IMR-90 (cell line): ENCODE data around the gene PDCD2.

Experiments used
- BHLHE40 ChIP-seq: fragments of 150-350 bp; IDR thresholded peaks from 2 replicates; pipeline ENCODE4 v1.6.1; 2016; ENCODE audit warnings: mild to moderate bottlenecking, low read depth, low read length
- CEBPB ChIP-seq: IDR thresholded peaks from 2 replicates; pipeline ENCODE4 v1.6.1; 2012; ENCODE audit warnings: low read depth, low read length, improper control_type of control experiment
- MXI1 ChIP-seq: IDR thresholded peaks from 2 replicates; pipeline ENCODE4 v1.6.1; 2012; ENCODE audit warnings: low read depth, mild to moderate bottlenecking, low read length, moderate library complexity, borderline replicate concordance
- POLR2A ChIP-seq: IDR thresholded peaks from 2 replicates; pipeline ENCODE4 v1.6.1; 2012; ENCODE audit warnings: mild to moderate bottlenecking, low read depth, low read length
- RFX5 ChIP-seq: IDR thresholded peaks from 2 replicates; pipeline ENCODE4 v1.8.0; 2012; ENCODE audit warnings: low read depth, mild to moderate bottlenecking, low read length, moderate library complexity
- TF ChIP-seq, protein P1 (sequence below): conservative IDR thresholded peaks from 2 replicates; pipeline ENCODE4 v1.5.1; 2012; ENCODE audit warnings: mild to moderate bottlenecking, low read depth, low read length, improper control_type of control experiment

GRCh38 chr6:170554796-170555137 lies 29.7 kb downstream of the PDCD2 start:
- TF ChIP-seq BHLHE40, result no peak
- TF ChIP-seq MXI1, result no peak
- no peak for TF ChIP-seq RFX5
- TF ChIP-seq CEBPB, result no peak
- TF ChIP-seq, protein P1, sequence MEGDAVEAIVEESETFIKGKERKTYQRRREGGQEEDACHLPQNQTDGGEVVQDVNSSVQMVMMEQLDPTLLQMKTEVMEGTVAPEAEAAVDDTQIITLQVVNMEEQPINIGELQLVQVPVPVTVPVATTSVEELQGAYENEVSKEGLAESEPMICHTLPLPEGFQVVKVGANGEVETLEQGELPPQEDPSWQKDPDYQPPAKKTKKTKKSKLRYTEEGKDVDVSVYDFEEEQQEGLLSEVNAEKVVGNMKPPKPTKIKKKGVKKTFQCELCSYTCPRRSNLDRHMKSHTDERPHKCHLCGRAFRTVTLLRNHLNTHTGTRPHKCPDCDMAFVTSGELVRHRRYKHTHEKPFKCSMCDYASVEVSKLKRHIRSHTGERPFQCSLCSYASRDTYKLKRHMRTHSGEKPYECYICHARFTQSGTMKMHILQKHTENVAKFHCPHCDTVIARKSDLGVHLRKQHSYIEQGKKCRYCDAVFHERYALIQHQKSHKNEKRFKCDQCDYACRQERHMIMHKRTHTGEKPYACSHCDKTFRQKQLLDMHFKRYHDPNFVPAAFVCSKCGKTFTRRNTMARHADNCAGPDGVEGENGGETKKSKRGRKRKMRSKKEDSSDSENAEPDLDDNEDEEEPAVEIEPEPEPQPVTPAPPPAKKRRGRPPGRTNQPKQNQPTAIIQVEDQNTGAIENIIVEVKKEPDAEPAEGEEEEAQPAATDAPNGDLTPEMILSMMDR, result no peak
- TF ChIP-seq POLR2A, result no peak
